GM23248 (cell line): ENCODE results near the gene SLC44A5. TPM values are rescaled to one million over a fixed set of nuclear protein-coding genes. Genes with fewer than 3 reads are reported as not detected.
"Not testable (repeated sequence)": the region's sequence is repeated elsewhere in the genome, so short reads cannot be mapped to it uniquely, and the experiment has no call there.

Source experiments
- DNase-seq: peaks from one replicate; pipeline ENCODE4 v3.0.0-alpha.2; 2015
- H2AFZ ChIP-seq: fragments of 200-600 bp; sonication (generic); 2 replicates; pipeline ENCODE4 v1.6.1; 2016; ENCODE audit warnings: antibody characterized with exemption
- H3F3A ChIP-seq: fragments of 200-600 bp; sonication (generic); 2 replicates; pipeline ENCODE4 v1.6.1; 2016; ENCODE audit warnings: mild to moderate bottlenecking, antibody characterized with exemption, mixed run types; ENCODE audit not compliant: insufficient read depth
- H3K27ac ChIP-seq: fragments of 200-600 bp; sonication (generic); 2 replicates; pipeline ENCODE4 v1.5.1; 2016; ENCODE audit warnings: mild to moderate bottlenecking
- H3K27me3 ChIP-seq: fragments of 200-600 bp; sonication (generic); replicated peaks from 2 replicates; pipeline ENCODE4 v1.6.1; 2016; ENCODE audit warnings: mild to moderate bottlenecking; ENCODE audit not compliant: insufficient read depth
- H3K36me3 ChIP-seq: fragments of 200-600 bp; sonication (generic); 2 replicates; pipeline ENCODE4 v1.6.1; 2016; ENCODE audit warnings: low read depth, mild to moderate bottlenecking
- H3K4me1 ChIP-seq: fragments of 200-600 bp; sonication (generic); 2 replicates; pipeline ENCODE4 v1.6.1; 2016; ENCODE audit warnings: mild to moderate bottlenecking; ENCODE audit not compliant: insufficient read depth
- H3K4me2 ChIP-seq: fragments of 200-600 bp; sonication (generic); one replicate; pipeline ENCODE4 v1.6.1; 2016; ENCODE audit warnings: mild to moderate bottlenecking; ENCODE audit not compliant: unreplicated experiment
- H3K4me3 ChIP-seq: fragments of 200-600 bp; sonication (generic); 2 replicates; pipeline ENCODE4 v1.5.1; 2016; ENCODE audit warnings: mild to moderate bottlenecking
- H3K79me2 ChIP-seq: fragments of 200-600 bp; sonication (generic); 2 replicates; pipeline ENCODE4 v1.6.1; 2016; ENCODE audit warnings: mild to moderate bottlenecking; ENCODE audit not compliant: insufficient read depth
- H3K9ac ChIP-seq: fragments of 200-600 bp; sonication (generic); 2 replicates; pipeline ENCODE4 v1.6.1; 2016; ENCODE audit warnings: mild to moderate bottlenecking
- H3K9me2 ChIP-seq: fragments of 200-600 bp; sonication (generic); 2 replicates; pipeline ENCODE4 v1.6.1; 2016; ENCODE audit warnings: mixed run types, mild to moderate bottlenecking, moderate library complexity; ENCODE audit not compliant: insufficient read depth
- H3K9me3 ChIP-seq: fragments of 200-600 bp; sonication (generic); one replicate; pipeline ENCODE4 v1.6.1; 2017; ENCODE audit warnings: low read depth
- H4K20me1 ChIP-seq: fragments of 200-600 bp; sonication (generic); 2 replicates; pipeline ENCODE4 v1.6.0; 2016; ENCODE audit not compliant: insufficient read depth
- EZH2 ChIP-seq: fragments of 200-600 bp; sonication (generic); IDR thresholded peaks from 2 replicates; pipeline ENCODE4 v1.6.1; 2018; ENCODE audit warnings: antibody characterized with exemption, mild to moderate bottlenecking; ENCODE audit not compliant: insufficient read depth, poor library complexity, severe bottlenecking
- EZH2phosphoT487 ChIP-seq: fragments of 200-600 bp; sonication (generic); IDR thresholded peaks from 2 replicates; pipeline ENCODE4 v1.6.1; 2018; ENCODE audit warnings: antibody characterized with exemption, moderate library complexity, mild to moderate bottlenecking, low read depth; ENCODE audit not compliant: insufficient read depth
- WGBS, 2 experiments: methylation state at CpG; one replicate each; pipeline ENCODE4 v1.1.6; 2015 to 2017; ENCODE audit warnings: low lambda C conversion rate in 2 of 2, low coverage in 1 of 2; ENCODE audit errors: missing lambda C conversion rate in 2 of 2; 5-methylcytosine and 5-hydroxymethylcytosine counted together
- in situ Hi-C: fragments of 300-500 bp; cut with MboI; formaldehyde crosslinking; loops from 2 replicates; pipeline ENCODE4 v1.15.0; 2020
- polyA plus RNA-seq: library from polyadenylated mRNA; unstranded; fragments of >200 nt; fragmentation: Nextera tagmentation; extraction: Ambion mirVana; gene quantifications from 2 replicates; pipeline ENCODE4 v1.2.1, GENCODE V29; 2016
- total RNA-seq: library from RNA; depleted of rRNA; stranded (reverse); fragments of >200 nt; shearing (Covaris generic); gene quantifications from 2 replicates; pipeline ENCODE4 v1.2.3, GENCODE V29; 2014

SLC44A5 gene
- total and polyA plus RNA-seq, 2 experiments from 2014 or later = not detected

GRCh38 chr1:75273110-75273509, 337.8 kb downstream of the SLC44A5 start:
- H4K20me1 ChIP-seq = no peaks in the 10 kb centered on the region
- H3K27ac ChIP-seq = no peak overlapping the region
- no peaks in the 10 kb centered on the region for H3K79me2 ChIP-seq
- H3K9me3 ChIP-seq = no peaks in the 10 kb centered on the region
- TF ChIP-seq EZH2 = no peak
- no peak for TF ChIP-seq EZH2phosphoT487
- 15 to 35% methylated on average over 2 of the region's 2 CpGs for WGBS, 2 experiments
- in situ Hi-C loops = loop anchor here (25.0 kb wide), 1 partner anchor 364 kb away; no protein-coding TSS in a partner anchor
- no peaks in the 10 kb centered on the region for H3K36me3 ChIP-seq
- H3F3A ChIP-seq = no peaks in the 10 kb centered on the region
- H3K9me2 ChIP-seq = no peaks in the 10 kb centered on the region
- no peak overlapping the region for H3K4me3 ChIP-seq
- H3K4me2 ChIP-seq = no peak overlapping the region
- no peak overlapping the region for H3K9ac ChIP-seq
- H2AFZ ChIP-seq = no peak overlapping the region
- DNase-seq = no peak
- H3K27me3 ChIP-seq = no peaks in the 10 kb centered on the region
- no peaks in the 10 kb centered on the region for H3K4me1 ChIP-seq

- Histone ChIP-seq H3F3A (no peaks in the 10 kb centered on the region), H3K9me2 (no peaks in the 10 kb centered on the region), H3K4me1 (no peaks in the 10 kb centered on the region), H3K9ac (no peak overlapping the region), H3K9me3 (no peaks in the 10 kb centered on the region), H3K79me2 (no peaks in the 10 kb centered on the region), H4K20me1 (no peaks in the 10 kb centered on the region), H2AFZ (no peak overlapping the region), H3K4me3 (no peak overlapping the region), H3K27ac (no peak overlapping the region), H3K4me2 (no peak overlapping the region), H3K27me3 (no peaks in the 10 kb centered on the region), H3K36me3 (no peaks in the 10 kb centered on the region)
- in situ Hi-C loops = loop anchor here (25.0 kb wide), 1 partner anchor 372 kb away; no protein-coding TSS in a partner anchor
- DNase-seq = peak; percentile 54
- WGBS, 2 experiments = 2 to 4% methylated on average over 6 of the region's 6 CpGs
- TF ChIP-seq EZH2phosphoT487 (no peak), EZH2 (no peak)
Observed at GRCh38 chr1:75265792-75266191, 345.1 kb downstream of the SLC44A5 start.

- in situ Hi-C loops = loop anchor here (25.0 kb wide), 1 partner anchor 373 kb away; no protein-coding TSS in a partner anchor
- no peaks in the 10 kb centered on the region for H3K9me3 ChIP-seq
- DNase-seq = no peak
- H4K20me1 ChIP-seq = no peaks in the 10 kb centered on the region
- H3K9me2 ChIP-seq = no peaks in the 10 kb centered on the region
- no peaks in the 10 kb centered on the region for H3K27me3 ChIP-seq
- H3K4me2 ChIP-seq = no peak overlapping the region
- no peak overlapping the region for H3K27ac ChIP-seq
- whole genome bisulfite sequencing, 2 experiments = 0% methylated on average over 1 of the region's 1 CpG
- no peaks in the 10 kb centered on the region for H3K79me2 ChIP-seq
- TF ChIP-seq EZH2phosphoT487 (no peak), EZH2 (no peak)
- no peak overlapping the region for H2AFZ ChIP-seq
- no peak overlapping the region for H3K4me3 ChIP-seq
- H3F3A ChIP-seq = no peaks in the 10 kb centered on the region
- H3K4me1 ChIP-seq = no peaks in the 10 kb centered on the region
- no peak overlapping the region for H3K9ac ChIP-seq
- H3K36me3 ChIP-seq = no peaks in the 10 kb centered on the region
Observed at GRCh38 chr1:75264112-75264511, 346.8 kb downstream of the SLC44A5 start.

- in situ Hi-C loops = loop anchor here (25.0 kb wide), 1 partner anchor 374 kb away; no protein-coding TSS in a partner anchor
- H3K9ac ChIP-seq, H3K79me2 ChIP-seq, H4K20me1 ChIP-seq, H3K9me2 ChIP-seq, H3F3A ChIP-seq, DNase-seq, H3K4me3 ChIP-seq, H3K4me2 ChIP-seq, H3K9me3 ChIP-seq, H3K4me1 ChIP-seq, H3K27me3 ChIP-seq, H2AFZ ChIP-seq, H3K27ac ChIP-seq, H3K36me3 ChIP-seq: not testable (repeated sequence)
- 43 to 59% methylated on average over 2 of the region's 2 CpGs for WGBS, 2 experiments
Observed at GRCh38 chr1:75263616-75264015, 347.3 kb downstream of the SLC44A5 start.

- not testable (repeated sequence) for H3K9ac ChIP-seq, H3K4me3 ChIP-seq, H3K27me3 ChIP-seq, H3K4me1 ChIP-seq, H3F3A ChIP-seq, H3K9me2 ChIP-seq, H2AFZ ChIP-seq, DNase-seq, H3K9me3 ChIP-seq, H3K27ac ChIP-seq, H4K20me1 ChIP-seq, H3K4me2 ChIP-seq, H3K79me2 ChIP-seq, H3K36me3 ChIP-seq
- in situ Hi-C loops = loop anchor here (25.0 kb wide), 1 partner anchor 375 kb away; no protein-coding TSS in a partner anchor
- whole genome bisulfite sequencing, 2 experiments = 9 to 20% methylated on average over 2 of the region's 2 CpGs
Observed at GRCh38 chr1:75261946-75262345, 349.0 kb downstream of the SLC44A5 start.
